HG03097 (cell line): Measurements from ENCODE around the gene RBFOX1.

Experiments
- ATAC-seq: cut with Tn5 transposase; IDR thresholded peaks from one replicate; pipeline ENCODE4 v1.9.1; 2021; ENCODE audit not compliant: unreplicated experiment, low FRiP score

The RBFOX1 gene

GRCh38 chr16:7333180-7333725 lies 608 bp downstream of the RBFOX1 start:
- no peak for ATAC-seq

- no peak for ATAC-seq
These were observed 2.3 kb downstream of the RBFOX1 start for GRCh38 chr16:7334801-7335560.

GRCh38 chr16:7335991-7336634 lies 3.5 kb downstream of the RBFOX1 start:
- ATAC-seq = no peak

- ATAC-seq = no peak
These were observed 4.1 kb downstream of the RBFOX1 start for GRCh38 chr16:7336742-7337141.

- no peak for ATAC-seq
These were observed 6.2 kb downstream of the RBFOX1 start for GRCh38 chr16:7338826-7339225.

GRCh38 chr16:7339700-7340099 lies 7.1 kb downstream of the RBFOX1 start:
- no peak for ATAC-seq

- ATAC-seq = no peak
These were observed 8.3 kb downstream of the RBFOX1 start for GRCh38 chr16:7340938-7341337.

GRCh38 chr16:7342598-7342997 lies 10.0 kb downstream of the RBFOX1 start:
- no peak for ATAC-seq

- ATAC-seq = no peak
These were observed 10.6 kb downstream of the RBFOX1 start for GRCh38 chr16:7343243-7343642.

- no peak for ATAC-seq
These were observed 12.5 kb downstream of the RBFOX1 start for GRCh38 chr16:7344830-7345780.

- no peak for ATAC-seq
These were observed 18.2 kb downstream of the RBFOX1 start for GRCh38 chr16:7350806-7351205.

GRCh38 chr16:7351610-7352510 lies 19.2 kb downstream of the RBFOX1 start:
- ATAC-seq = no peak

GRCh38 chr16:7355758-7356157 lies 23.1 kb downstream of the RBFOX1 start:
- no peak for ATAC-seq

- no peak for ATAC-seq
These were observed 28.9 kb downstream of the RBFOX1 start for GRCh38 chr16:7361416-7362129.

GRCh38 chr16:7362231-7362630 lies 29.6 kb downstream of the RBFOX1 start:
- no peak for ATAC-seq

- ATAC-seq = no peak
These were observed 31.1 kb downstream of the RBFOX1 start for GRCh38 chr16:7363422-7364417.

GRCh38 chr16:7366041-7366440 lies 33.4 kb downstream of the RBFOX1 start:
- ATAC-seq = no peak
